ENCODE measurements around the gene UBE2R2.

DNA sequence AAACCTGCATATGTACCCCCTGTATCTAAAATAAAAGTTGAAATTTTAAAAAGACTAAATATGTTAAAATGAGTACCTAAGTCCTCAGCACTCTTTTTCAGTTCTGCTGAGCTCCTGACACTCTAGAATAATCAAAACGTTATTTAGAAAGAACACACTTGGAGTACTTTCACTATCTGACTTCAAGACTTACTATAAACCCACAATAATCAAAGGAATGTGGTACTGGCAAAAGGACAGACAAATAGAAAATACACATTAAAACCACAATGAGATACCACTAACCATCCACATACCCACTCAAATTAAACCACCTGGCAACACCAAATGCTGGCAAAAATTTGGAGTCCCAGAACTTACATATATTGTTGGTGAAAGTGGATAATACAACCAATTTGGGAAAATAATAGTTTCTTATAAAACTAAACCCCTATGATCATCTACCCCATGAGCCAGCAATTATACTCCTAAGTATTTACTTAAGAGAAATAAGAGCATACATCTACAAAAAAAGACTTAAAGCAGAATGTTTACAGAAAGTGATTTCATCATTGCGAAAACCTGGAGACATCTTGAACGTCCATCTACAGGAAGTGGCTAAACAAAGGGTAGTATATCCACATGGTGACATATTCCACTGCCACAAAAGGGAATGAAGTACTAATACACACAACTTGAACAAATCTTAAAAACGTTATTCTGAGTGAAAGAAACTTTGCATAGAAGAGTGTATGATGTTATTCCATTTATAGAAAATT lies 34.4 kb upstream of the UBE2R2 start:
- TF ChIP-seq, protein P1, sequence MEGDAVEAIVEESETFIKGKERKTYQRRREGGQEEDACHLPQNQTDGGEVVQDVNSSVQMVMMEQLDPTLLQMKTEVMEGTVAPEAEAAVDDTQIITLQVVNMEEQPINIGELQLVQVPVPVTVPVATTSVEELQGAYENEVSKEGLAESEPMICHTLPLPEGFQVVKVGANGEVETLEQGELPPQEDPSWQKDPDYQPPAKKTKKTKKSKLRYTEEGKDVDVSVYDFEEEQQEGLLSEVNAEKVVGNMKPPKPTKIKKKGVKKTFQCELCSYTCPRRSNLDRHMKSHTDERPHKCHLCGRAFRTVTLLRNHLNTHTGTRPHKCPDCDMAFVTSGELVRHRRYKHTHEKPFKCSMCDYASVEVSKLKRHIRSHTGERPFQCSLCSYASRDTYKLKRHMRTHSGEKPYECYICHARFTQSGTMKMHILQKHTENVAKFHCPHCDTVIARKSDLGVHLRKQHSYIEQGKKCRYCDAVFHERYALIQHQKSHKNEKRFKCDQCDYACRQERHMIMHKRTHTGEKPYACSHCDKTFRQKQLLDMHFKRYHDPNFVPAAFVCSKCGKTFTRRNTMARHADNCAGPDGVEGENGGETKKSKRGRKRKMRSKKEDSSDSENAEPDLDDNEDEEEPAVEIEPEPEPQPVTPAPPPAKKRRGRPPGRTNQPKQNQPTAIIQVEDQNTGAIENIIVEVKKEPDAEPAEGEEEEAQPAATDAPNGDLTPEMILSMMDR (conservative IDR thresholded peaks at IDR 0.05 in 1 of 2, IDR thresholded peaks at IDR 0.05 in 1 of 2; ENCODE audit: low read depth in 1 of 2, low read length in 2 of 2) = no peak
- no peak for TF ChIP-seq EZH2 (IDR thresholded peaks at IDR 0.05; ENCODE audit: low read length, missing control alignments)

Data from fibroblast of lung (primary cell).